ENCODE data around the gene PTPRN.

GRCh38 chr2:219309278-219309677 is at the start of gene PTPRN:
- TF ChIP-seq CTCF (IDR thresholded peaks at IDR 0.05; ENCODE audit: low read depth, low read length, poor library complexity, severe bottlenecking) (no peak), EZH2phosphoT487 (IDR thresholded peaks at IDR 0.05; ENCODE audit: borderline replicate concordance, low read length) (no peak)
